Astrocyte (in vitro differentiated cells and primary cell): ENCODE data around the gene PER3.

ENCODE experiments used
- CTCF ChIP-seq: IDR thresholded peaks from 2 replicates; pipeline ENCODE4 v1.5.1; 2011; ENCODE audit warnings: low read depth, mild to moderate bottlenecking, inconsistent platforms, low read length, moderate library complexity; ENCODE audit not compliant: insufficient read depth
- EZH2 ChIP-seq: IDR thresholded peaks from 2 replicates; pipeline ENCODE4 v1.6.1; 2012; ENCODE audit warnings: mild to moderate bottlenecking, low read length, inconsistent platforms; ENCODE audit not compliant: insufficient read depth

DNA sequence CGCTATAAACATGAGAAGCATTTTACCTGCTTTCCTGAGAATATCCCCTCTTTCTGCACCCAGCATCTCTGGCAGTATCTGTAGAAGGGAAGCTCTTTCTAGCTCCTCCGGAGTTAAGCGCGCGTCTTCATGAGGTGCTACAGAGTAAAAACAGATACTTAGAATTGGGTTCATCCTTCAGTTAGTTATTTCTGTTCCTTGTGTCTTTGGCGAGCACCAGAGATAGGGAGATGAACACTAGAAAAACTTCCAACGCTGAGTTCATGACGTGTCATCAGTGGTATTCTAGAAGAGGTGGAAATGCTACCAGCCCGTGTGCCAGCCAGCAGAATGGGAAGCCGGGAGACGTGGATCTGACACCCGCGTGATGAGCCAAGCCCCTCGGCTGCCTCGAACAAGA is 66.7 kb downstream of the PER3 start:
- TF ChIP-seq CTCF (no peak), EZH2 (no peak)
